Nephron progenitor cell (in vitro differentiated cells): ENCODE results near the gene QARS1.

Experiments
- DNase-seq: peaks from one replicate; pipeline ENCODE4 v3.0.0; 2021
- H3K27ac Mint-ChIP-seq: 2 replicates; pipeline ENCODE4 v1.8.0; 2021; ENCODE audit warnings: mild to moderate bottlenecking, moderate library complexity, mixed read lengths
- H3K27me3 Mint-ChIP-seq: 2 replicates; pipeline ENCODE4 v1.8.0; 2021; ENCODE audit warnings: mild to moderate bottlenecking, low read depth, mixed read lengths; ENCODE audit not compliant: poor library complexity
- H3K36me3 Mint-ChIP-seq: 2 replicates; pipeline ENCODE4 v1.8.0; 2021; ENCODE audit warnings: low read depth, mixed read lengths
- H3K4me1 Mint-ChIP-seq: 2 replicates; pipeline ENCODE4 v1.8.0; 2021; ENCODE audit warnings: mixed read lengths
- H3K4me3 Mint-ChIP-seq: 2 replicates; pipeline ENCODE4 v1.8.0; 2021; ENCODE audit warnings: mild to moderate bottlenecking, moderate library complexity, mixed read lengths
- H3K9me3 Mint-ChIP-seq: 2 replicates; pipeline ENCODE4 v1.8.0; 2021; ENCODE audit warnings: mild to moderate bottlenecking, moderate library complexity, mixed read lengths
- TF ChIP-seq, protein P1 (sequence below): fragments of 200-600 bp; sonication (generic); IDR thresholded peaks from 2 replicates; pipeline ENCODE4 v1.5.0; 2021; ENCODE audit warnings: antibody characterized with exemption

Gene QARS1

GRCh38 chr3:49119036-49119435 lies 14.5 kb upstream of the QARS1 start:
- Mint-ChIP-seq H3K4me3 (peak overlapping the region; percentile 92), H3K9me3 (no peaks in the 10 kb centered on the region), H3K27ac (peak overlapping the region; percentile 32), H3K36me3 (peaks cover 44% of the 10 kb centered on the region), H3K27me3 (no peaks in the 10 kb centered on the region), H3K4me1 (peaks cover 13% of the 10 kb centered on the region)
- TF ChIP-seq, protein P1, sequence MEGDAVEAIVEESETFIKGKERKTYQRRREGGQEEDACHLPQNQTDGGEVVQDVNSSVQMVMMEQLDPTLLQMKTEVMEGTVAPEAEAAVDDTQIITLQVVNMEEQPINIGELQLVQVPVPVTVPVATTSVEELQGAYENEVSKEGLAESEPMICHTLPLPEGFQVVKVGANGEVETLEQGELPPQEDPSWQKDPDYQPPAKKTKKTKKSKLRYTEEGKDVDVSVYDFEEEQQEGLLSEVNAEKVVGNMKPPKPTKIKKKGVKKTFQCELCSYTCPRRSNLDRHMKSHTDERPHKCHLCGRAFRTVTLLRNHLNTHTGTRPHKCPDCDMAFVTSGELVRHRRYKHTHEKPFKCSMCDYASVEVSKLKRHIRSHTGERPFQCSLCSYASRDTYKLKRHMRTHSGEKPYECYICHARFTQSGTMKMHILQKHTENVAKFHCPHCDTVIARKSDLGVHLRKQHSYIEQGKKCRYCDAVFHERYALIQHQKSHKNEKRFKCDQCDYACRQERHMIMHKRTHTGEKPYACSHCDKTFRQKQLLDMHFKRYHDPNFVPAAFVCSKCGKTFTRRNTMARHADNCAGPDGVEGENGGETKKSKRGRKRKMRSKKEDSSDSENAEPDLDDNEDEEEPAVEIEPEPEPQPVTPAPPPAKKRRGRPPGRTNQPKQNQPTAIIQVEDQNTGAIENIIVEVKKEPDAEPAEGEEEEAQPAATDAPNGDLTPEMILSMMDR = no peak
- no peak for DNase-seq

DNA sequence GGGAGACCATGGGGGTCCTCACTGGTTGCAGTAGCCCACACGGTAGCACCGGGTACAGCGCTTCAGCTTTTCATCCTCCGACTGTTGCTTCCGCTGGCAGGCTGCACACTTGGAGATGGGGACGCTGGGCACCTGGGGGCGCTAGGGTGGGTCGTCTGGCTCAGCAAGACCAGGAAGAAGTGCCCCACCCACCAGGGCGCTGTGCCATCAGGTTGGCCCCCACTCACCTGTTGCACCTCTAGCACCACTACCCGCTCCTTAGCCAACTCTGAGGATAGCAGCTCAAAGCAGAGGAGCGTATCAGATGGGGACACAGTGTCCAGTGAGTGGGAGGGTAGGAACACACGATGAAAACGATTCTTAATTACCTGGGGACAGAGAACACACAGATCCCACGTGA lies 7.7 kb upstream of the QARS1 start:
- TF ChIP-seq, protein P1 = no peak
- DNase-seq = no peak
- no peaks in the 10 kb centered on the region for H3K4me1 Mint-ChIP-seq

GRCh38 chr3:49111347-49111746 lies 6.8 kb upstream of the QARS1 start:
- TF ChIP-seq, protein P1 = no peak
- Mint-ChIP-seq H3K27me3 (no peaks in the 10 kb centered on the region), H3K36me3 (peaks cover 45% of the 10 kb centered on the region), H3K4me1 (no peaks in the 10 kb centered on the region), H3K27ac (no peak overlapping the region), H3K9me3 (no peaks in the 10 kb centered on the region), H3K4me3 (no peak overlapping the region)
- no peak for DNase-seq

More for the DNA sequence above, 7.7 kb upstream of the QARS1 start:
- Mint-ChIP-seq H3K36me3 (peaks cover 50% of the 10 kb centered on the region), H3K27ac (no peak overlapping the region), H3K9me3 (no peaks in the 10 kb centered on the region), H3K27me3 (no peaks in the 10 kb centered on the region), H3K4me3 (no peak overlapping the region)

DNA sequence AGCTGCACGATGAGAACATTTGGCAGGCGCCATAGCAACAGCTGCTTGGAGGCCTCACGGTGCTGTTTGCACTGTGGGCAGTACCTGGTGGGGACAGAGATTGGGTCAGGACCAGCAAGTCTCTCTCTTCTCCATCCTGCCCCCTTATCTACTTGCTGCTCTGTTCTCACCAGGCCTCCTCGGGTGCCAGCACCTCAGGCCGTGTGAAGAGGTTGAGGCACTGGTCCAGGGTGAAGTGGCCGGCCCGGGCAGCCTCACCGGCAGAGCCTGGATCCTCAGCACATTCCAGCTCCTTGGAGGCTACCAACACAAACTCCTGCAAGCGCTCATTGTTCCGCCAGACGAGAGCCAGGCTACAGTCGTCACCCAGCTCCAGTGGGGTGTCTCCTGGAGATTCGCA lies 6.2 kb upstream of the QARS1 start:
- TF ChIP-seq, protein P1 = no peak
- no peaks in the 10 kb centered on the region for H3K9me3 Mint-ChIP-seq
- H3K4me3 Mint-ChIP-seq = no peak overlapping the region
- no peak overlapping the region for H3K27ac Mint-ChIP-seq
- H3K36me3 Mint-ChIP-seq = peaks cover 39% of the 10 kb centered on the region
- H3K4me1 Mint-ChIP-seq = peaks cover 3% of the 10 kb centered on the region
- no peak for DNase-seq
- H3K27me3 Mint-ChIP-seq = no peaks in the 10 kb centered on the region

- H3K27ac Mint-ChIP-seq = no peak overlapping the region
- TF ChIP-seq, protein P1 = no peak
- peaks cover 24% of the 10 kb centered on the region for H3K36me3 Mint-ChIP-seq
- H3K9me3 Mint-ChIP-seq = no peaks in the 10 kb centered on the region
- no peak overlapping the region for H3K4me3 Mint-ChIP-seq
- peaks cover 26% of the 10 kb centered on the region for H3K4me1 Mint-ChIP-seq
- no peaks in the 10 kb centered on the region for H3K27me3 Mint-ChIP-seq
- no peak for DNase-seq
These were observed 3.8 kb upstream of the QARS1 start for GRCh38 chr3:49108346-49108745.

DNA sequence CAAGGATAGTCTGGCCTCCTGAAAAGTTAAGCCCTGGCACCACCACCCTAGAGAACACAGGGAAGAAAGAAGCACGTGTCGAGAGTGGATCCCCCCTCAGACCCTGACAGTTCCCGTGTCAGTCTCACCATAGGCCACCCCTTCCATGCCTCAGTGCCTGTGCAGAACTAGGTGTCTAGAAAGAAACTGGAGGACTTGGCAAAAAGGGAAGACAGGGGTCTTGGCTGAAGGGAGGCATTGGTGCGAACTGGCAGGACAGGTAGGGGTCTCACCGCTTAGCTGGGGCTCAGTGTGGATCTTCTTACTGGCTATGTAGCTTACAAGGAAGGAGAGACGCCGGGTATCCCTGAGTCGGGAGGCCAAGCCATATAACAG lies 518 bp downstream of the QARS1 start:
- no peak for DNase-seq
- Mint-ChIP-seq H3K4me1 (peaks cover 30% of the 10 kb centered on the region), H3K27me3 (no peaks in the 10 kb centered on the region), H3K27ac (peak overlapping the region; percentile 100), H3K9me3 (no peaks in the 10 kb centered on the region), H3K4me3 (peak overlapping the region; percentile 96), H3K36me3 (peaks cover 37% of the 10 kb centered on the region)
- TF ChIP-seq, protein P1 = no peak
